ENCODE measurements around the gene BRI3BP.

BRI3BP gene

DNA sequence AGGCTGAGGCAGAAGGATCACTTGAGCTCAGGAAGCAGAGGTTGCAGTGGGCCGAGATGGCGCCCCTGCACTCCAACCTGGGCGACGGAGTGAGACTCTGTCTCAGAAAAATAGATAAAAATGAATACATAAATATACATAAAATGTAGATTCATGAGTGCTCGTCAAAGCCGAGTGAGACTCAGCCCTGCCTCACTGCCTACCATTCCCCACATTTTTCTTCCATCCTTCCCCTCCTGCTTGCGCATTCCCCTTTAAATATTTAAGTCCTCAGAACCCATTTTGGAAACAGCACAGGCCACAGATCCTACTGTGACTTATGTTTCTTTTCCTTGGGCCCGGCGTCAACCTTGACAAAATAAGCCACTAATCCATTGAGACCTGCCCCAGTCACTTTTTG is 39.8 kb downstream of the BRI3BP start:
- H4K91ac ChIP-seq (ENCODE audit: low read depth, low read length), result no peak overlapping the region
- H3K4ac ChIP-seq (ENCODE audit: low read depth, low read length), result no peak overlapping the region
- no peaks in the 10 kb centered on the region for H3K79me1 ChIP-seq (ENCODE audit: low read length)
- no peaks in the 10 kb centered on the region for H3K36me3 ChIP-seq (ENCODE audit: control insufficient read depth in 1 of 2, insufficient read depth in 2 of 2, low read length in 2 of 2)
- H2AFZ ChIP-seq (ENCODE audit: insufficient read depth, low read length, poor library complexity), result no peak overlapping the region
- DNase-seq, result peak; percentile 19 to 54
- H3K9ac ChIP-seq (ENCODE audit: low read length), result no peak overlapping the region
- no peaks in the 10 kb centered on the region for H3K4me1 ChIP-seq (ENCODE audit: control insufficient read depth in 1 of 2, insufficient read depth in 2 of 2, low read length in 2 of 2)
- WGBS (ENCODE audit: extremely low coverage, insufficient coverage, insufficient read length), result no CpG with 5 or more reads among the region's 9 CpGs
- no peaks in the 10 kb centered on the region for H3K9me3 ChIP-seq (ENCODE audit: insufficient read depth, low read depth, low read length)
- no peak overlapping the region for H3K23ac ChIP-seq (ENCODE audit: low read length)
- no peak overlapping the region for H2AK5ac ChIP-seq (ENCODE audit: low read length)
- no peak overlapping the region for H4K8ac ChIP-seq (ENCODE audit: low read depth, low read length)
- no peaks in the 10 kb centered on the region for H3K79me2 ChIP-seq (ENCODE audit: control insufficient read depth, insufficient read depth, low read length, poor library complexity)
- no peak overlapping the region for H3K14ac ChIP-seq (ENCODE audit: low read length)
- no peak overlapping the region for H3K4me3 ChIP-seq (ENCODE audit: low read depth, low read length)
- H4K12ac ChIP-seq (ENCODE audit: low read depth, low read length), result no peak overlapping the region
- H3K18ac ChIP-seq (ENCODE audit: low read length), result no peak overlapping the region
- no peak overlapping the region for H2BK5ac ChIP-seq (ENCODE audit: low read depth, low read length, poor library complexity)
- no peaks in the 10 kb centered on the region for H3K27me3 ChIP-seq (ENCODE audit: insufficient read depth, low read length)
- no peak overlapping the region for H2BK12ac ChIP-seq (ENCODE audit: low read length)
- H2BK120ac ChIP-seq (ENCODE audit: insufficient read depth, low read length, poor library complexity), result no peak overlapping the region
- no peak overlapping the region for H3K27ac ChIP-seq (ENCODE audit: low read depth, low read length)
- H3K4me2 ChIP-seq (ENCODE audit: low read length), result no peak overlapping the region

GRCh38 chr12:125038976-125039625 is 45.7 kb downstream of the BRI3BP start:
- Histone ChIP-seq H2AFZ (ENCODE audit: insufficient read depth, low read length, poor library complexity) (no peak overlapping the region), H3K4me1 (ENCODE audit: control insufficient read depth in 1 of 2, insufficient read depth in 2 of 2, low read length in 2 of 2) (no peaks in the 10 kb centered on the region), H3K27ac (ENCODE audit: low read depth, low read length) (no peak overlapping the region), H4K8ac (ENCODE audit: low read depth, low read length) (no peak overlapping the region), H3K4ac (ENCODE audit: low read depth, low read length) (no peak overlapping the region), H3K79me1 (ENCODE audit: low read length) (no peaks in the 10 kb centered on the region), H4K91ac (ENCODE audit: low read depth, low read length) (no peak overlapping the region), H3K27me3 (ENCODE audit: insufficient read depth, low read length) (no peaks in the 10 kb centered on the region), H3K79me2 (ENCODE audit: control insufficient read depth, insufficient read depth, low read length, poor library complexity) (no peaks in the 10 kb centered on the region), H3K18ac (ENCODE audit: low read length) (no peak overlapping the region), H2BK5ac (ENCODE audit: low read depth, low read length, poor library complexity) (no peak overlapping the region), H2BK12ac (ENCODE audit: low read length) (no peak overlapping the region), H4K12ac (ENCODE audit: low read depth, low read length) (no peak overlapping the region), H3K9ac (ENCODE audit: low read length) (no peak overlapping the region), H3K36me3 (ENCODE audit: control insufficient read depth in 1 of 2, insufficient read depth in 2 of 2, low read length in 2 of 2) (no peaks in the 10 kb centered on the region), H3K9me3 (ENCODE audit: insufficient read depth, low read depth, low read length) (no peaks in the 10 kb centered on the region), H2AK5ac (ENCODE audit: low read length) (no peak overlapping the region), H3K14ac (ENCODE audit: low read length) (no peak overlapping the region), H3K4me3 (ENCODE audit: low read depth, low read length) (no peak overlapping the region), H2BK120ac (ENCODE audit: insufficient read depth, low read length, poor library complexity) (no peak overlapping the region), H3K4me2 (ENCODE audit: low read length) (no peak overlapping the region), H3K23ac (ENCODE audit: low read length) (no peak overlapping the region)
- DNase-seq, result no peak
- WGBS (ENCODE audit: extremely low coverage, insufficient coverage, insufficient read length), result no CpG with 5 or more reads among the region's 6 CpGs

GRCh38 chr12:125049093-125049458 is 55.6 kb downstream of the BRI3BP start:
- Histone ChIP-seq H3K9ac (ENCODE audit: low read length) (no peak overlapping the region), H3K36me3 (ENCODE audit: control insufficient read depth in 1 of 2, insufficient read depth in 2 of 2, low read length in 2 of 2) (no peaks in the 10 kb centered on the region), H3K79me1 (ENCODE audit: low read length) (no peaks in the 10 kb centered on the region), H2BK12ac (ENCODE audit: low read length) (no peak overlapping the region), H4K8ac (ENCODE audit: low read depth, low read length) (no peak overlapping the region), H3K18ac (ENCODE audit: low read length) (no peak overlapping the region), H3K4me2 (ENCODE audit: low read length) (peak overlapping the region; percentile 60), H3K27ac (ENCODE audit: low read depth, low read length) (no peak overlapping the region), H3K23ac (ENCODE audit: low read length) (no peak overlapping the region), H3K4me3 (ENCODE audit: low read depth, low read length) (peak overlapping the region; percentile 63), H2BK120ac (ENCODE audit: insufficient read depth, low read length, poor library complexity) (no peak overlapping the region), H2AK5ac (ENCODE audit: low read length) (no peak overlapping the region), H2BK5ac (ENCODE audit: low read depth, low read length, poor library complexity) (no peak overlapping the region), H3K79me2 (ENCODE audit: control insufficient read depth, insufficient read depth, low read length, poor library complexity) (peaks cover 1% of the 10 kb centered on the region), H2AFZ (ENCODE audit: insufficient read depth, low read length, poor library complexity) (no peak overlapping the region), H3K27me3 (ENCODE audit: insufficient read depth, low read length) (no peaks in the 10 kb centered on the region), H3K4ac (ENCODE audit: low read depth, low read length) (no peak overlapping the region), H3K4me1 (ENCODE audit: control insufficient read depth in 1 of 2, insufficient read depth in 2 of 2, low read length in 2 of 2) (no peaks in the 10 kb centered on the region), H4K12ac (ENCODE audit: low read depth, low read length) (no peak overlapping the region), H3K9me3 (ENCODE audit: insufficient read depth, low read depth, low read length) (peaks cover 2% of the 10 kb centered on the region), H3K14ac (ENCODE audit: low read length) (no peak overlapping the region), H4K91ac (ENCODE audit: low read depth, low read length) (no peak overlapping the region)
- no CpG with 5 or more reads among the region's 15 CpGs for WGBS (ENCODE audit: extremely low coverage, insufficient coverage, insufficient read length)
- DNase-seq, result no peak

GRCh38 chr12:125050446-125050845 is 57.0 kb downstream of the BRI3BP start:
- H3K9me3 ChIP-seq (ENCODE audit: insufficient read depth, low read depth, low read length), result peaks cover 2% of the 10 kb centered on the region
- H3K23ac ChIP-seq (ENCODE audit: low read length), result no peak overlapping the region
- H3K9ac ChIP-seq (ENCODE audit: low read length), result no peak overlapping the region
- no CpG with 5 or more reads among the region's 10 CpGs for WGBS (ENCODE audit: extremely low coverage, insufficient coverage, insufficient read length)
- H3K4me1 ChIP-seq (ENCODE audit: control insufficient read depth in 1 of 2, insufficient read depth in 2 of 2, low read length in 2 of 2), result no peaks in the 10 kb centered on the region
- H3K4ac ChIP-seq (ENCODE audit: low read depth, low read length), result no peak overlapping the region
- H2BK12ac ChIP-seq (ENCODE audit: low read length), result no peak overlapping the region
- no peak overlapping the region for H2AK5ac ChIP-seq (ENCODE audit: low read length)
- no peak overlapping the region for H3K14ac ChIP-seq (ENCODE audit: low read length)
- no peak overlapping the region for H2AFZ ChIP-seq (ENCODE audit: insufficient read depth, low read length, poor library complexity)
- no peak overlapping the region for H3K27ac ChIP-seq (ENCODE audit: low read depth, low read length)
- H4K12ac ChIP-seq (ENCODE audit: low read depth, low read length), result peak overlapping the region; percentile 57
- H3K79me2 ChIP-seq (ENCODE audit: control insufficient read depth, insufficient read depth, low read length, poor library complexity), result peaks cover 1% of the 10 kb centered on the region
- no peak overlapping the region for H2BK5ac ChIP-seq (ENCODE audit: low read depth, low read length, poor library complexity)
- H3K27me3 ChIP-seq (ENCODE audit: insufficient read depth, low read length), result no peaks in the 10 kb centered on the region
- no peak overlapping the region for H3K4me2 ChIP-seq (ENCODE audit: low read length)
- no peak for DNase-seq
- no peak overlapping the region for H4K91ac ChIP-seq (ENCODE audit: low read depth, low read length)
- no peaks in the 10 kb centered on the region for H3K36me3 ChIP-seq (ENCODE audit: control insufficient read depth in 1 of 2, insufficient read depth in 2 of 2, low read length in 2 of 2)
- no peak overlapping the region for H3K18ac ChIP-seq (ENCODE audit: low read length)
- H3K4me3 ChIP-seq (ENCODE audit: low read depth, low read length), result no peak overlapping the region
- H4K8ac ChIP-seq (ENCODE audit: low read depth, low read length), result no peak overlapping the region
- H2BK120ac ChIP-seq (ENCODE audit: insufficient read depth, low read length, poor library complexity), result no peak overlapping the region
- H3K79me1 ChIP-seq (ENCODE audit: low read length), result no peaks in the 10 kb centered on the region

Measured in trophoblast cell (in vitro differentiated cells and primary cell).